HPDE6-E6E7 (cell line): Measurements from ENCODE around the gene LENG1.
"Not testable (repeated sequence)": the region's sequence is repeated elsewhere in the genome, so short reads cannot be mapped to it uniquely, and the experiment has no call there.

ENCODE experiments used
- DNase-seq: peaks from one replicate; pipeline ENCODE4 v3.0.0; 2011; ENCODE audit warnings: missing footprints; ENCODE audit errors: extremely low spot score

Gene LENG1

GRCh38 chr19:54189735-54190502 lies 30.4 kb upstream of the LENG1 start:
- DNase-seq, result peak; percentile 83

- peak; percentile 88 for DNase-seq
Measured at GRCh38 chr19:54189145-54189734, 29.7 kb upstream of the LENG1 start, which contains the start of gene MBOAT7. TSS of gene MBOAT7 (minus strand) at chr19:54189580. CDS start at chr19:54188508, 1,072 bp downstream.

DNA sequence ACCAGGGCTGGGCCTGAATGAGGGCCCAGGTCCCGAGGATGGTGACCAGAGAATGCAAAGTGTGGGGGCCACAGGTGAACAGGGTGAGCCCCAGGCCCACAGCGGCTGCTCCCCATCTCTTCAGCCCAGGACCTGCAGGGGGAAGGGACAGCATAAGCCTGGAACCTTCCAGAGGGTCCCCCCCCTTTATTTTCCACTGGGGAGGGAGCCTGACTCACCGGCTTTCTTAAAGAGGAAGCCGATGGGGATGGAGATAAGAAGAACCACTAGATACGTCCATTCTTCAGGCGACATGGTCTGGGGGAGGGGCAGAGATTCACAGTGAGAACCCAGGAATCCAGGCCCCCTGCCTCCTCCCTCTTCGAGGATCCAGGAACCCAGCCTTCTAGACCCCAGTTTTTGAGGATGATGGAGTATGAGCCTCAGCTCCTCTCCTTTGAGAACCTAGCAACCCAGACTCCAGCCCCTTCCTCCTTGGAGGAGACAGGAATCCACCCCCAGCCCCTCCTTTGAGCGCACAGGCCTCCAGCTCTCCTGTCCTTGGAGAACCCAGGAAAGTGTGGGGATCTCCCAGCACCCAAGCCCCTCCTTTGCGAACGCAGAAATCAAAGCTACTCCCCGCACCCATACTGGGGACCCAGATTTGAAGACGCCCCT lies 28.8 kb upstream of the LENG1 start:
- no peak for DNase-seq

DNA sequence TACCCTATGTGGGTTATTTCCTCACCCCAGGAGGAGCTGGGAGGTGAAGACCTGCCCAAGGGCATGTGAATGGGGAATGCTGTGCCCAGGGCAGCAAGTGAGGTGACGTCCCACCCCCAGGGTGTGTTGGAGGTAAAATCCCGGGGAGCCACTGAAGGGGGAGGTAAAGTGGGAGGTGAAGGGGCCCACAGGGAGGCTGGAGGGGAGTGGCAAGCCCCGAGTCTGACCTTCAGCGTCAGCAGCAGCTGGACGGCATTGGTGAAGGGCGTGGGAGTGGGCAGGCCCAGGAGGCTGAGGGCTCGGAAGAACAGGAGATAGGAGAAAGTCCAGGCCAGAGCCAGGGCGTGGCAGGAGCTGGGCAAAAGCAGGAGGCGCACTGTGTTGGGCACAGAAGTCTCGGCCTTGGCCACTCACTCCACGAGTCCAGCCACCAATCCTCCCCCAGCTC lies 27.4 kb upstream of the LENG1 start:
- DNase-seq, result no peak

- DNase-seq, result no peak
Measured at GRCh38 chr19:54186351-54186750, 26.8 kb upstream of the LENG1 start.

- no peak for DNase-seq
Measured at GRCh38 chr19:54183431-54183830, 23.9 kb upstream of the LENG1 start.

DNA sequence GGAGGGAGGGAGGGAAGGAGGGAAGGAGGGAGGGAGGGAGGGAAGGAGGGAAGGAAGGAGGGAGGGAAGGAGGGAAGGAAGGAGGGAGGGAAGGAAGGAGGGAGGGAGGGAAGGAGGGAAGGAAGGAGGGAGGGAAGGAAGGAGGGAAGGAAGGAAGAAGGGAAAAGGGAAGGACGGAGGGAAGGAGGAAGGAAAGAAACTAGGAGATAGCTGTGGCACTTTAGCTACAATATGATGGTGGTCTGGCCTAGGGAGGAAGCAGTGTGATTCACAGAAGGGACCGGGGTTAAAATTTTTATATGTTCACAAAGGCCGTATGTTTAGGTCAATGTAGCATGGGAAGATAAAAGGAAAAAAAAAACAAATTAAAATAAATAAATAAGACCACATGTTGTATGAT lies 22.4 kb upstream of the LENG1 start:
- DNase-seq, result not testable (repeated sequence)

DNA sequence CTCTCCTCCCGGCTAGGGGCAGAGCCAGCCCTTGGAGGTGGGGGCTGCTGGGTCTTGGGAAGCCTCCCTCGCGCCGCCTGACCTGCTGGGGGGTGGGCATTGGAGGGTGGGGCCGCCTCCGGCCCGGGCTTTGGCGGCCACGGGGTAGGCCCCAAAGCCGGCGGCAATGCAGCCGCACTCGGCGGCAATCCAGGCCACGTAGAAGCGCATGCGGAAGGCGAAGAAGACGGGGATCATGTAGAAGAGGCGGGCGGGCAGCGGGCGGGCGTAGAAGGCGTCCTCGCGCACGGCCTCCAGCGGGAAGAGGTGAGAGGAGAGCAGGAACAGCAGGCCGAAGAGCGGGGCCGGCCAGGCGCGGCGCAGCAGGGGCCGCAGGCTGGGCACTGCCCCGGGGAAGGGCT lies 21.2 kb upstream of the LENG1 start:
- DNase-seq, result no peak

DNA sequence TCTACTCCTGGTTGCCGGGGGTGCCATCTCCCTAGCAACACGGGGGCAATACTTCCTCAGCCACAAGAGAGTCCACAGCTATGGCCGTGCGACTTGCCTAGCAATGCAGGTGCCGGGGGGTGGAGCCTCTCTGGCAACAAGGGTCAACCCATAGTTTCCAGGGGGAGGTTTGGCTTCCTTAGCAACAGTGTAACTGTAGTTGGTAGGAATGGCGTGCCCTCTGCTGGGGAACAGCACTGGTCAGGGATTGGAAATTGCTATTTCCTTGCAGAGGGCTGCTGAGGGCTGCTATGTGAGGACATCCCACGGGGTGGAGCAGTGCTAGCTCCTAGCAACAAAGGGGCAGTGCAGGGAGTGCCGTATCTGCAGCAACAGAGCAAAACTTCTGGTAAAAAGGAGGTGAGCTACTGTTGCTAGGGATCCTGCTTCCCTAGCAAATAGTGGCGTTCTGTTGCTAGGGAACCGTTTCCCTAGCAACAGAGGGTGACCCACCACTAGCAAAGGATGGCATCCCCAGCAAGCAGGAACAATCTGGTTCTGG lies 20.5 kb upstream of the LENG1 start:
- DNase-seq, result no peak

- DNase-seq, result no peak
Measured at GRCh38 chr19:54179262-54179852, 19.8 kb upstream of the LENG1 start.

DNA sequence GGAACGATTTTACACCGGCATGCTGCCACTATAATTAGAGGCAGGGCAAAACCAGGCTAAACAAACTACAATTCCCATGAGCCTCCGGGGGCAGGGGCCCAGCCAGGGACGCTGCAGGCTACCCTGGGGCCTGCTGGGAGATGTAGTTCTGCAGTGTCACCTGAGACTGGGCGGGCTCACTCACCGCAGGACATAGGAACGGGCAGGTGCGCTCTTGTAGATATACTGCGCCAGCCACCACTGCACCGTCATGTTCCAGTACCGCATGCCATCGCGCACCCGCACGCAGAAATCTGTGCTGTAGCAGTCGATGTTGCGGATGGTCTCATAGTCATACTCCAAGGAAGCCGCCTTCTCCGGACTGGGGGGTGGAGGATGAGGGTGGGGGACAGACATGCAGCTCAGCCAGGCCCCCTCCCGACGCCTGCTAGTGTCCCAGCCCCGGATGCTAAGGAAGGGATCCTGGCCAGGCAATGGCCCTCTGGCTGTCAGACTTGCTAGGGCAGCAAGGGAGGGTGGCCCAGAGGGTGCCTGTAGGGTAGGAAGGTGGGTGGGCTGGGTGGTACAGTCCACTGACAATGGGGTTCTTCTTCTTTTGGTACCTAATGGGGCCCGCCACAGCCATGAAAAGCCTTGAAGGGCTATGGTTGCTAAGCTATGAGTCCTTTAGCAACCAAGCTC lies 19.2 kb upstream of the LENG1 start:
- no peak for DNase-seq

- DNase-seq, result no peak
Measured at GRCh38 chr19:54173951-54174834, 14.7 kb upstream of the LENG1 start.

GRCh38 chr19:54173359-54173699 lies 13.8 kb upstream of the LENG1 start:
- DNase-seq, result no peak

DNA sequence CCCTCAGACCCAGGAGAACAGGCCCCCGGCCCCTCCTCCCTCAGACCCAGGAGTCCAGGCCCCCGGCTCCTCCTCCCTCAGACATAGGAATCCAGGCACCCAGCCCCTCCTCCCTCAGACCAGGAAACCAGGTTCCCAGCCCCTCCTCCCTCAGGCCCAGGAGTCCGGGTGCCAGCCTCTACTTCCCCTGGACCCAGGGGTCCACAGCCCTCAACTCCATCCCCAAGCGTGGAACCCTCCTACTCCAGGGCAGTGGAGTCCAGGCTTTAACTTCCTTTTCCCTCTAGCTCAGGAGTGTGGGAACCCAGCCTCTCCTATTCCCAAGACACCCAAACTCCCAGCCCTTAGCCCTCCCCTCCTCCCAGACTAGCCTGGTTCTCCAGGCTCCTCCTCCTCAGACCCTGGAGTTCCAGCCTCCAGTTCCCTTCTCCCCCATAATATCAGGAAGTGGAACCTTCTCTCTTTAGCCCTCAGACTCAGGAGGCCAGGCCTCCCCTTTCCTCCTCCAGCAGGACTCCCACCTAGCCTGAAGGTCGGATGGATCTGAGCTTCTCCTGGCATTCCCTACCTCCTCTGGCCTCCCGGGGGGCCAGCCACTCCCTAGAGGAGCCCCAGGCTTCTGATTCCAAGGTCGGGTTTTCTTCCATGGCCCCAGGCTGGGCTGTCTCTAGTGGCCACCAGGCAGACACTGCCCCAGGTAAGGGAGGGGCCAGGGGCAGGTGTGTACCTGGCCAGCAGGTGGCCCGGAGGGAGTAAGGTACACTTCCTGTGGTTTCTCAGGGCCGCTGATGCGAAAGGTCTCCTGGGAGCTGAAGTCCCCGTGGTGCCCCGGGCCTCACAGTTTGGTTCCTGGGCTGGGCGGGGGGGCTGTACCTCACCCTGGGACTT lies 13.2 kb upstream of the LENG1 start, which contains the start of gene TMC4:
TSS of gene TMC4 (minus strand) at position 690 of the 888 bp plus-strand sequence. CDS start at position 647, 43 bp downstream.
- DNase-seq, result peak; percentile 93

- DNase-seq, result not testable (repeated sequence)
Measured at GRCh38 chr19:54171736-54172431, 12.4 kb upstream of the LENG1 start.

DNA sequence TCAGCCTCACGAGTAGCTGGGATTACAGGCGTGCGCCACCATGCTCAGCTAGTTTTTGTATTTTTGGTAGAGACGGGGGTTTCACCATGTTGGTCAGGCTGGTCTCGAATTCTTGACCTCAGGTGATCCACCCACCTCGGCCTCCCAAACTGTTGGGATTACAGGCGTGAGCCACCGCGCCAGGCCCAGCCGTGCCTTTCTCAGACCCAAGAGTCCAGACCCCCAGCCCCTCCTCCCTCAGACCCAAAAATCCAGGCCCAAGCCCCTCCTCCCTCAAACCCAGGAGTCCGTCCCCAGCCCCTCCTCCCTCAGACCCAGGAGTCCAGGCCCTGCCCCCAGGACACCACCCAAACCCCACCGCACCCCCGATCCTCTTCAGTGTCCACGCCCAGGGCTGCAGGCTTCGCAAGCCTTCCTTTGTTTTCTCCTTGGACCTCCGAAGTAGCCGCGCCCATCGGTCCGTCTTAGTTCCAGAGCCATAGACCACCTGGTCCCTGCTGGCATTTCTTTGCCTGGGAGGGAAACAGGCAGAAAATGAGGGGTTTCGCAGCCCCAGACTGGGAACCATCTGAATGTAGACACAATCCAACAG lies 9.7 kb upstream of the LENG1 start:
- no peak for DNase-seq

DNA sequence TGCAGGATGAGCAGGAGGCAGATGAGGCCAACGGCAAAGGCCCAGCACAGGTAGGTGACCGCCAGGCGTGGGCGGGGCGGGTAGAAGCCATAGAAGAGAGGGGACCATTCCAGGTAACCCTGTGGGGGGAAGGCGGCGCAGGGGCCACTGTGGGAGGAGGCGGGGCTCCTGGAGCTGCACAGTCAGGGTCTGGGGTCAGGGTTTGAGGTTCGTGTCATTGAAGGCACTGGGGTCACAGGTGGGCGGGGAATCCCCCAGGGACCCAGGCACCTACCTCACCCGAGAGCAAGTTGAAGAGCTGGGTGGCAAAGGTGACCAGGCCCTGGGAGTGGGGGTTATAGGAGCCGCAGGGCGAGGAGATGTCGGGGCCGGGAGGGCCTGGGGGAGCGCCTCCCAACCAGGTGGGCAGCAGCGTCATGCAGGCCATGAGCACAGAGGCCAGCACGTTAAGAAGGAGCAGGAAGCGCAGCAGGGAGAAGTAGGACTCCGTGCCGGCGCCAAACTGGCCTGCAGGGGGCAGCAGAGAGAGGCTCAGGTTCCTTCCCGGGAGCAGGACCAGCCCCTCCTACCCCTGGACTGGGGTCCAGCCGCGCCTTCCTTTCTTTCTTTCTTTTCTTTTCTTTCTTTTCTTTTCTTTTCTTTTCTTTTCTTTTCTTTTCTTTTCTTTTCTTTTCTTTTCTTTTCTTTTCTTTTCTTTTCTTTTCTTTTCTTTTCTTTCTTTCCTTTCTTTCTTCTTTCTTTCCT lies 8.8 kb upstream of the LENG1 start:
- peak; percentile 84 for DNase-seq

- no peak for DNase-seq
Measured at GRCh38 chr19:54165222-54165621, 5.7 kb upstream of the LENG1 start.
